Ovary (tissue), 9 donors: ENCODE data around the gene FAM120B. TPM values are rescaled to one million over a fixed set of nuclear protein-coding genes. Genes with fewer than 3 reads are reported as not detected.

Experiments
- DNase-seq, 5 donors: peaks; one replicate each; pipeline ENCODE4 v3.0.0-alpha.2; 2019 to 2020
- H3K27ac ChIP-seq, 2 donors: fragments of 200-600 bp; one replicate each; pipeline versions ENCODE4 v1.5.1 to v1.8.0; 2019 to 2022
- H3K27me3 ChIP-seq: fragments of 200-600 bp; one replicate; pipeline ENCODE4 v1.8.0; 2022
- H3K36me3 ChIP-seq: fragments of 200-600 bp; sonication (generic); one replicate; pipeline ENCODE4 v1.5.1; 2019
- H3K4me1 ChIP-seq: one replicate; pipeline ENCODE4 v1.8.1; 2013; ENCODE audit warnings: mild to moderate bottlenecking, moderate library complexity; ENCODE audit not compliant: insufficient read depth
- H3K4me3 ChIP-seq: fragments of 200-600 bp; sonication (generic); one replicate; pipeline ENCODE4 v1.5.1; 2017
- H3K9me3 ChIP-seq, 2 donors: fragments of 200-600 bp in 1 of 2; sonication (generic) in 1 of 2; one replicate each; pipeline versions ENCODE4 v1.5.1 to v1.8.1; 2013 to 2019; ENCODE audit warnings: mild to moderate bottlenecking in 1 of 2, moderate library complexity in 1 of 2
- EP300 ChIP-seq: sonication (generic); formaldehyde crosslinking; IDR thresholded peaks from one replicate; pipeline ENCODE4 v1.6.1; 2017; ENCODE audit warnings: antibody characterized with exemption
- POLR2A ChIP-seq: fragments of 450-650 bp; IDR thresholded peaks from one replicate; pipeline ENCODE4 v1.6.1; 2017; ENCODE audit warnings: antibody characterized with exemption, mild to moderate bottlenecking, moderate library complexity
- WGBS, 3 donors: extraction: QIAGEN DNeasy Blood & Tissue Kit in 1 of 3; methylation state at CpG; one replicate each; pipeline versions ENCODE4 v1.1.5 to v1.1.7; 2013 to 2017; 5-methylcytosine and 5-hydroxymethylcytosine counted together
- intact Hi-C, 4 donors: fragments of 100-400 bp; cut with DNase I; formaldehyde crosslinking; loops; one replicate each; pipeline versions ENCODE4 v1.11.0 to v1.15.1; 2022 to 2023
- polyA plus RNA-seq, 2 donors: library from polyadenylated mRNA; stranded (reverse); fragments of 200-250 nt in 1 of 2; fragments of 350-450 nt in 1 of 2; fragmentation: Illumina TruSeq in 1 of 2; extraction: RNeasy Lipid Tissue Mini Kit (QIAGEN cat#74804) in 1 of 2; gene quantifications; one replicate each; pipeline ENCODE4 v1.2.3, GENCODE V29; 2013 to 2014
- total RNA-seq, 7 donors: library from RNA; depleted of rRNA in 2 of 7; stranded (reverse); fragments of >200 nt in 2 of 7; fragmentation: NEBNext Ultra II Directional in 3 of 7; extraction: Animal tissue kit (Norgen Biotek cat#: 25700) in 3 of 7; gene quantifications; one replicate each; pipeline versions ENCODE4 v1.1.0 to v1.2.4, GENCODE V29; 2016 to 2023
- TF ChIP-seq, protein P1 (sequence below), 3 donors: fragments of 450-650 bp in 2 of 3; fragments of 200-600 bp in 1 of 3; IDR thresholded peaks; one replicate each; pipeline versions ENCODE4 v1.5.1 to v1.8.0; 2016 to 2022; ENCODE audit warnings: antibody characterized with exemption in 3 of 3, mild to moderate bottlenecking in 1 of 3
- donor health status: DM: no; HTN: no; CAD: no; lungs with moderate emphysema.
- donor health status: DM: no; HTN: no; CAD: no.
- donor health status: Bipolar disorder and iron deficiency.
- donor health status: DM: yes; HTN: yes; CAD: no.
- donor health status: DM: no; HTN: no; CAD: no.
- donor health status: DM: yes; HTN: yes; CAD: no.

Gene FAM120B
- total and polyA plus RNA-seq, 9 donors: 10.6 to 39.3 (median 28.4) TPM

DNA sequence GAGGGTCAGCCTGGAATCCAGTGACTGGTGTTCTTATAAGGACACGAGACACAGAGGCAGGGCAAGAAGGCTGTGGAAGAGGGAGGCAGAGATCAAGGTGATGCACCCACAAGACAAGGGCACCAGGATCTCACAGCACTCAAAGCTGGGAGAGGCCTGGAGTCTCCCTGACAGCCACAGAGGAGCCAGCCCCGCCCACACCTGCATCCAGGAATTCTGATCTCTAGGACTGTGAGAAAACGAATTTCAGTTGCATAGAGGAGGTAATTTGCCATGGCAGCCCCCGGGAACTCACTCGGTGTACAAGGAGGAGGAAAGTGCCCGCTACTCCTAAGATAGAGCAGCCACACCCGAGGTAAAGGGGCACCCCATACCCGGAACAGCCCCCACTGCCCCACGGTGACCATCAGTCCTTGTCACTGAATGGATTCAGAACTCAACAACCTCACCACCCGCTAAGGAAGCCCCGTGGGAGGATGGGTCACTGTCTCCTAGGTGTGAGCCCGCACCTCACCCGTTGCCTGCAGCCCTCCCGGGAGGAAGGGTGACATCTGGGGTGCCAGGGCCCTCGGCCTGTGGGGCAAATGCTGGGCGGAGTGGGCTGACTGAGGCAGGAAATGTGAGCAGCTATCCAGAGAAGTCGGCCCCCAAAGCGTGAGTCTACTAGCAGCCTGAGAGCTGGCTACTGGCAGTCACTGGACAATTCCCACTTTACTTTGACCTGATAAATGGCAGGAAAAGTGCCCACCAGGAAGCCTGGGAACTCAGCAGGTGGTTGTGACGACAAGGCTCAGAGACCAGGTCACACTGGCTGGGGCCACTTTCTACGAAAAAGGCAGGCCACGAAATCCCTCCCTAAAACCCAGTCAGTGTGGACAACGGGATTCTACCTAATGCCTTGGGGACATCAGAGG is 38.1 kb upstream of the FAM120B start:
- Histone ChIP-seq H3K27ac (no peak overlapping the region), H3K36me3 (no peaks in the 10 kb centered on the region), H3K9me3 (no peaks in the 10 kb centered on the region), H3K4me1 (no peaks in the 10 kb centered on the region), H3K4me3 (no peak overlapping the region), H3K27me3 (no peaks in the 10 kb centered on the region)
- TF ChIP-seq POLR2A: no peak
- TF ChIP-seq EP300: no peak
- TF ChIP-seq, protein P1, sequence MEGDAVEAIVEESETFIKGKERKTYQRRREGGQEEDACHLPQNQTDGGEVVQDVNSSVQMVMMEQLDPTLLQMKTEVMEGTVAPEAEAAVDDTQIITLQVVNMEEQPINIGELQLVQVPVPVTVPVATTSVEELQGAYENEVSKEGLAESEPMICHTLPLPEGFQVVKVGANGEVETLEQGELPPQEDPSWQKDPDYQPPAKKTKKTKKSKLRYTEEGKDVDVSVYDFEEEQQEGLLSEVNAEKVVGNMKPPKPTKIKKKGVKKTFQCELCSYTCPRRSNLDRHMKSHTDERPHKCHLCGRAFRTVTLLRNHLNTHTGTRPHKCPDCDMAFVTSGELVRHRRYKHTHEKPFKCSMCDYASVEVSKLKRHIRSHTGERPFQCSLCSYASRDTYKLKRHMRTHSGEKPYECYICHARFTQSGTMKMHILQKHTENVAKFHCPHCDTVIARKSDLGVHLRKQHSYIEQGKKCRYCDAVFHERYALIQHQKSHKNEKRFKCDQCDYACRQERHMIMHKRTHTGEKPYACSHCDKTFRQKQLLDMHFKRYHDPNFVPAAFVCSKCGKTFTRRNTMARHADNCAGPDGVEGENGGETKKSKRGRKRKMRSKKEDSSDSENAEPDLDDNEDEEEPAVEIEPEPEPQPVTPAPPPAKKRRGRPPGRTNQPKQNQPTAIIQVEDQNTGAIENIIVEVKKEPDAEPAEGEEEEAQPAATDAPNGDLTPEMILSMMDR (IDR thresholded peaks at IDR 0.05): no peak
- DNase-seq: no peak
- intact Hi-C loops: no loop called here
- 87 to 90% (median 88%) methylated on average over 21 to 22 of the region's 22 CpGs for WGBS, 3 donors

DNA sequence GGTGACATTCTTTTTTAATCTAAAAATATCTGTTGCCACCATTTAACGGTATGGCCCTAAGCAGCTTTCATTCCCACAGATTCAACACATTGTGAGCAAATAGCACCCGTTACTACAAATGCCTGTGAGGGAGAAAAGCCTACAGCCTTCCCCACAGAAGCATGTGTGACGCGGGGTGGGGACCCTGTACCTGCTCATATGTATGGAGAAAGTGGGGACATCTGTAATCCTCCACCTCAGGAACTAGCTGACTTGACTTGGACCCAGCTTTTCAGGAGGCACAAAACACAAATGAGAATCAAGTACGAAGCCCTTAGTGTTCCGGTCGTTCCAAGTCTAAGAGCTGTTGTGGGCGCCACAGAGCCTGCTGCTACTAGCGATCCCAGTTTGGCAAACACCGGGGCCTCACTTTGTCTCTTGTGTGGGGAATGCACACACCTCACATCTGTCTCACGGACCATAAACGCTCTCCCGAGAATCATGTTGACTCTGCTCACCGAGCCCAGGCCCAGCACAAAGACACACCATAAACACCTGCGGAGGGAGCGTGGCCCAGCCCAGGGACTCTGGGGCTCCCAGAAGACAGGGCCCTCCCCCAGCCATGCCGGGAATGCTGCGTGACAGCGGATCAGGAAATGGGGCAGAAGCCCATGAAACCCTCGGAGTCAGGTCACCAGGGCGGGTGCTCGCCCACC is 37.3 kb upstream of the FAM120B start:
- TF ChIP-seq, protein P1 (IDR thresholded peaks at IDR 0.05): no peak
- no peak for TF ChIP-seq POLR2A
- no peak for TF ChIP-seq EP300
- Histone ChIP-seq H3K4me1 (no peaks in the 10 kb centered on the region), H3K27me3 (no peaks in the 10 kb centered on the region), H3K4me3 (no peak overlapping the region), H3K27ac (no peak overlapping the region), H3K9me3 (no peaks in the 10 kb centered on the region), H3K36me3 (no peaks in the 10 kb centered on the region)
- intact Hi-C loops: no loop called here
- WGBS, 3 donors: 71 to 78% (median 75%) methylated on average over 22 of the region's 22 CpGs
- DNase-seq: no peak

DNA sequence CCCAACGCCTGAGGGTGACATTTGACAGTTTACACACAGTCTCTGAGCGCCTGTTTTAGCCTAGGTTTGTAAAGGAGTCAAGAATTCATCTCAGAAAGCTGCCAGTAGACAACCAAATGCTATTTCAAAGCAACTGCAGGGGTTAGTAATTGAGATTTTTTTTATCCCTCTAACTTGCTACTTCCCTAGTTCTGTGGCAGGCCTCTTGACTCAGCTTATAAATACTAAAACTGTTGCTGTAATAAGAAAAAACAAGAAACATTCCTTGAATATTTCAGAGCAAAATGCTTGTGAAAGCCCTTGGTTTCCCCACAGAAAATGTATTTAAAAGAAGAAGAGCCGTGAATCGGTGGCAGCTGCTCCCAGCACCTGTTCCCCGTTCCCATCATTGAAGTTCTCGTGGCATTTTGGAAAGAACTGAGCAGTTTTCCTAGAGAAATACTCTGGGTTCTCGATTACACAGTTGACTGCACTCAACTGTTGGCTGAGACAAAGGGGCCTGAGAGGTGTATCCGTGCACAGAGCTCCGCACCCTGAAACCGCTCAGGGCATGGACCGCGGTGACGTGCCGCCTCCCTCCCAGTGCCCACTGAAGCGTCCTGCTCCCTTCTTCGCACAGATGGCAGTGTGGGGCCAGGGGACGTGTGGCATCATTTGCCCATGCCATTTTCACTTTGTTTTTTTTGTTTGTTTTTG is 36.6 kb upstream of the FAM120B start:
- no peaks in the 10 kb centered on the region for H3K9me3 ChIP-seq
- intact Hi-C loops: no loop called here
- no peaks in the 10 kb centered on the region for H3K4me1 ChIP-seq
- WGBS, 3 donors: 58 to 65% (median 60%) methylated on average over 17 of the region's 17 CpGs
- no peak overlapping the region for H3K27ac ChIP-seq
- DNase-seq: no peak
- no peak for TF ChIP-seq EP300
- no peak for TF ChIP-seq POLR2A
- TF ChIP-seq, protein P1 (IDR thresholded peaks at IDR 0.05): no peak
- H3K4me3 ChIP-seq: no peak overlapping the region
- no peaks in the 10 kb centered on the region for H3K36me3 ChIP-seq
- H3K27me3 ChIP-seq: no peaks in the 10 kb centered on the region

DNA sequence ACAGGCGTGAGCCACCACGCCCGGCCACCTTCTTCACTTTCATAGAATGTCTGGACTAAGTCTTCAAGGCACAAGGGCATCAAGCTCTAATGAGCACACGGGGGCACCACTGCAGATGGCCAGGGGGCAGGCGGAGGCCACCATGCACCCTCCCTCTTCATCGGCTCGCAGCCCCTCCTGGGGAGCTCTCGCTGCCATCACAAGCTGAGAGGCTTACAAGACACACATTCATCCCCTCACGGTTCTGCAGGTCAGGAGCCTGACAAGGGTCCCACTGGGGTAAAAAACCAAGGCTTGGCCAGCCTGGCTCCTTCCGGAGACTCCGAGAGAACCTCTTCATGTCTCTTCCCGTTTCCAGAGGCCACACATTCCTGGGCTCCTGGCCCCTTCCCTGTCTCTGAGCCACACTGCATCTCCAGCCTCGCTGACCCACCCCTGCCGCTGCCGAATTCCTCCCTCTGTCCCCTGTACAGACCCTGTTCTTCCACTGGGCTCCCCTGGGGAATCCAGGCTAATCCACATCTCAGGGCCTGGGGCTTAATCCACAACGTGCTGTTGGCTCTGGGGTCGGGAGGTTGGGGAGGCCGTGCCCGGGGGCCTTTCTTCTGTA is 35.5 kb upstream of the FAM120B start:
- DNase-seq: no peak
- no peaks in the 10 kb centered on the region for H3K36me3 ChIP-seq
- intact Hi-C loops: no loop called here
- no peak overlapping the region for H3K4me3 ChIP-seq
- WGBS, 3 donors: 91 to 97% (median 92%) methylated on average over 19 of the region's 19 CpGs
- no peaks in the 10 kb centered on the region for H3K27me3 ChIP-seq
- H3K9me3 ChIP-seq: no peaks in the 10 kb centered on the region
- peaks cover 2% of the 10 kb centered on the region for H3K4me1 ChIP-seq
- no peak for TF ChIP-seq EP300
- TF ChIP-seq POLR2A: no peak
- TF ChIP-seq, protein P1 (IDR thresholded peaks at IDR 0.05): no peak
- H3K27ac ChIP-seq: no peak overlapping the region
